NCI-H2029 treated with DMSO at 0.1 percent for 48 hours (cell line): ENCODE data around the gene ZNF587.
"Not testable (repeated sequence)": the region's sequence is repeated elsewhere in the genome, so short reads cannot be mapped to it uniquely, and the experiment has no call there.

Source experiments
- DNase-seq: peaks from one replicate; lab custom pipeline; 2025; lab: John Stamatoyannopoulos, UW

ZNF587 gene

DNA sequence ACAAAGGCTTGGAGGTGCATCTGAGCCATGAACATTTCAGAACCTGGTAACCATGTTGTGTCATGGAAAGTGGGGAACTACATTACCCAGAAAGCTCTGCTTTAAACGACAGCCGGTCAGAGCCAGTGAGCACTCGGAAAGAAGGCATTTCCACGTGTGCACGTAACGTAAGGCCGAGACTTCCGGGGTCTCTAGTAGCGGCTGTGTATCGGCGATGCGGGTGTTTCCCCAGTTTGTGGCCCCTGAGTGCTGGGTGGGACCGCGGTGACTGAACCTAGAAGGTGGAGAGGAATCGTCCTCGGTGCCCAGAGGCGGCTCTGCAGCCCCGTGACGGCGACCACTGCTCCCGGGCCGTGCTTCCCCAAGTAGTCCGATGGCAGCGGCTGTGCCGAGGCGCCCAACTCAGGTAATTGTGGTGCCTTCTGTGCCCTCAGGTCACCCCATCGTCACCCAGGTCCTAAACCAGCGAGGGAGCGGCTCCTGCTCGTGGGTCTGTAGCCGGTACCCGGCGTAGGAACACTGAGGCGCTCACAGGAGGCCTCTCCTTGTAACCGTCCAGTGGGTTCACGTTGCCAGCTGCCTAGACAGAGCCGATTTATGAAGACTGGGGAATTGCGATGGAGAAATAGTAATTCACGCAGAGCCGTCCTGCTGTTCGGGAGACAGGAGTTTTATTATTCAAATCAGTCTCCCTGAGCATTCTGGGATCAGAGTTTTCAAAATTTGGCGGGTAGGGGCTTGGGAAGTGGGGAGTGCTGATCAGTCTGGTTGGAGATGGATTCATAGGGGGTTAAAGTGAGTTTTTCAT lies at the start of gene ZNF587:
ZNF587 (plus strand) TSS at position 194 of the 808 bp plus-strand sequence; CDS start at position 374, 180 bp downstream.
- DNase-seq = peak; percentile 57

DNA sequence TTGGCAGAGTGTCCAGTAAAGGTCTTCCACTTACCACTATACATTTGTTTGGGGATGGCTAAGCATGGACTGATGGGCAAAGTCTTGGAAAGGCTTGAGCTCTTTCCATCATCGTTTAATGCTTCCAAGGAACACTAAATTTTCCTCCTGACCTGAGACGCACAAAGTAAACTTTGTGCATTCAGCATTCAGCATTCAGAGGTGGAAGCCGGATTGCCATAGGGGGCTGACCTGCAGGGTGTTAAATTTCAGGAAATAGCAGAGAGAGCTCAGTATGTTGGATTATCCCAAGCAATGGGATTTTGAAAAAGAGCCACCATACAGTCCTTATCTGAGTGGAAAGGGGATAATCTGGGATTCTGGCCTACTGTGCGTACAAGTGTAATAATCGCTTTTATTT lies 49.0 kb upstream of the ZNF587 start:
- no peak for DNase-seq

DNA sequence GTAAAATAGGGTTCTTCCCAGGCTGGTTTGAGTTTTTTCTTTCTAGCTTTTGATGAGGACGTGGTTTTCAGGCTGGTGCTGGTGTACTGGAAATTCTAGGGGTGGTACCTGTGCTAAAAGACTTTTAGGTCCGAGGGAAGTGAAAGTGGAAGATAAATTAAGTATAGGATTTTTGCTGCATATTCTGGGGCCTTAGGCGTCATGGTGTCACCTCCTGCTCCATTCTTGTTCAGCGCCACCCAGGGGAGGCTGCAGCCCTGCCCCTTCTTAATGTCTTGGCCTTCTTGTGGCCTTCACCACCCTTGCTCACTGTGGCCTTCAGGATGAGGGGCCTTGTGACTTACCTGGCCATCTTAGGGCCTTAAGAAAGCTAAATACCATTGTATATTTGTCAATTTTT lies 47.4 kb upstream of the ZNF587 start:
- no peak for DNase-seq

DNA sequence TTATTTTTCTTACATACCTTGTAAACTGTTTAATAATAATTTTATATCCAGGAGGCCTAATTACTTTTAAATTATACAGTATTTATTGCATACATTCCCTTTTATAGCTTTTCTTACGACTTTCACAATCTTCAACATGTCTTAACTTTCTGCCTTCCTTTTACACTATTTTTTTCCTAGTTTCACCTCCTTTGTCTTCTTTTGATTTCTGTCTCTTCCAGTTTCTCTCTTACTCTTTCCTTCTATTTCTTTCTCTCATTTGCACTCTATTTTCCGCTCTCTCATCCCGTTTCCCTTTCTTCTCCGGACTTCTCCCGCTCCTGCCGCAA lies 46.4 kb upstream of the ZNF587 start:
- peak; percentile 20 for DNase-seq

DNA sequence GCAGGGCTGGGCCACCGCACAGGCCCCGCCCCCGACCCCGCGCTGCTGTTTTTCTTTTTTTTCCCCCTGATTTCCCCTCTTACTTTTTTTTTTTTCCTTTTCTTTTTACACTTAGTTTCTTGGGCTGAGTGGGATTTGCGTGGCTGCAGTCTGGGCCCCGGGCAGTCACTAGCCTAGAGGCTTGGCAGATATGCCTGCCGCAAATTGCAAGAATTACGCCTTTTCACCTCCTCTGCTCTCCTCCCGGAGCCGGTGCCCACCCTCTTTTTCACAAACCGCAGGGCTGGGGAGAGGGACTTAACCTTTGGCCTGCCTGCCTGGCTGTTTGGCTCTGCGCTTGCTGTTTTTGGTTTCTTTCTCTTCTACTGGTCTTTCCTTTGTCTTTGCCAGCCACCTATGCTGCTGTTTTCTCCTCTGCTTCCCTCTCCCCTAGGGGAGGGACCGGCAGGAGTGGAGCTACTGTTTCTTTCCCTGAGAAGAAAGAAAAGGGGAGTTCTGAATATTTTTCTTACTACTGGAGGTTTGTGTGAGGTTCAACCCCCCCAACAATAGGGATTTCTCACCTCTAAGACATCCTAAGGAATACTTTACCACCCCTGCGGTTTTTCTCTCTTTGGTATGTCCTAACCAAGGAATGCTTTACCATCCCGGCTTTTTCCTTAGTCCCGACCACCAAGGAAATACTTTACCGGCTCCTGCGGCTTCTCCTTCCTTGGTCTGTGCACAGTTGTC lies 45.9 kb upstream of the ZNF587 start:
- peak; percentile 76 for DNase-seq

DNA sequence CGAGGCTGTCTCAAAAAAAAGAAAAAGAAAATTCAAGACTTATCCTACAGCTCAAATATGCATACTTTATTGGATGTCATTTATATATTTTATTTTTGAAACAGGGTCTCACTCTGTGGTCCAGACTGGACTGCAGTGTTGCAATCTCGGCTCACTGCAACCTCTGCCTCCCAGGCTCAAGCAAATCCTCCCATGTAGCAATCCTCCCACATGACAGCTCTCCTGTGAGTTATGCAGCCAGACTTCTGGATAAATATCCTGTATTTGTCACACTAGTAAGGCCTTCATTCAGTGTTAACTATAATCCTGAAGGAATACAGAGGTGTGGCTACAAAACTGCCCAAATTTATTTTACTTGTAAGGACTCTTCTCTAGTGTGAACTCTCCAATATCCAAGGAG lies 42.1 kb upstream of the ZNF587 start:
- no peak for DNase-seq

DNA sequence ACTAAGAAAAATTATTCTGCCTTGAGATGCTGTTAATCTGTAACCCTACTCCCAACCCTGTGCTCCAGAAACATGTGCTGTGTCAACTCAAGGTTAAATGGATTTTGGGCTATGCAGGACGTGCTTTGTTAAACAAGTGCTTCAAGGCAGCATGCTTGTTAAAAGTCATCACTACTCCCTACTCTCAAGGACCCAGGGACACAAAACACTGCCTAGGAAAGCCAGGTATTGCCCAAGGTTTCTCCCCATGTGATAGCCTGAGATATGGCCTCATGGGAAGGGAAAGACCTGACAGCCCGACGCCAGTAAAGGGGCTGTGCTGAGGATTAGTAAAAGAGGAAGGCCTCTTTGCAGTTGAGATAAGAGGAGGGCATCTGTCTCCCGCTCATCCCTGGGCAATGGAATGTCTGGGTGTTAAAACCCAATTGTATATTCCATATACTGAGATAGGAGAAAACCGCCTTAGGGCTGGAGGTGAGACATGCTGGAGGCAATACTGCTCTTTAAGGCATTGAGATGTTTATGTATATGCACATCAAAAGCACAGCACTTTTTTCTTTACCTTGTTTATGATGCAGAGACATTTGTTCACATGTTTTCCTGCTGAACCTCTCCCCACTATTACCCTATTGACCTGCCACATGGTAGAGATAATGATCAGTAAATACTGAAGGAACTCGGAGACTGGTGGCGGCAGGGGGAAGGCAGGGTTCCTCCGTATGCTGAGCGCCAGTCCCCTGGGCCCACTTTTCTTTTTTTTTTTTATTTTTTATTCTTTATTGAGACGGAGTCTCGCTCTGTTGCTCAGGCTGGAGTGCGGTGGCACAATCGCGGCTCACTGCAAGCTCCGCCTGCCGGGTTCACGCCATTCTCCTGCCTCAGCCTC lies 39.0 kb upstream of the ZNF587 start:
- DNase-seq = not testable (repeated sequence)

DNA sequence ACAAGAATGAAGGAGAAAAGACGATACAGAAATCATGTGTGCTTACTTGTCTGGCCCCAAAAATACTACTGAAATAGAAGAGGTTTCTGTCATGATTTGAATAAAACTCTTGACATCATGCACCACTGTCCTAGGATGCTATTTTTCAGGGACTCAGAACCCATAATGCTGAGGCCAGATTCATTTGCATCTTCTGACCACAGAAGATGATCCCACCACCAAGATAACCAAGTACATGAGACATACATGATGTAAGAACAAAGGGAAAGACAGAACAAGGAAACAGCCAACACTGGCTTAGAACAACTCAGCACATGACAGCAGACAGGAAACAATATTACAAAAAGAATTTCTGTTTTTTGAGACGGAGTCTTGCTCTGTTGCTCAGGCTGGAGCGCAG lies 37.4 kb upstream of the ZNF587 start:
- no peak for DNase-seq

DNA sequence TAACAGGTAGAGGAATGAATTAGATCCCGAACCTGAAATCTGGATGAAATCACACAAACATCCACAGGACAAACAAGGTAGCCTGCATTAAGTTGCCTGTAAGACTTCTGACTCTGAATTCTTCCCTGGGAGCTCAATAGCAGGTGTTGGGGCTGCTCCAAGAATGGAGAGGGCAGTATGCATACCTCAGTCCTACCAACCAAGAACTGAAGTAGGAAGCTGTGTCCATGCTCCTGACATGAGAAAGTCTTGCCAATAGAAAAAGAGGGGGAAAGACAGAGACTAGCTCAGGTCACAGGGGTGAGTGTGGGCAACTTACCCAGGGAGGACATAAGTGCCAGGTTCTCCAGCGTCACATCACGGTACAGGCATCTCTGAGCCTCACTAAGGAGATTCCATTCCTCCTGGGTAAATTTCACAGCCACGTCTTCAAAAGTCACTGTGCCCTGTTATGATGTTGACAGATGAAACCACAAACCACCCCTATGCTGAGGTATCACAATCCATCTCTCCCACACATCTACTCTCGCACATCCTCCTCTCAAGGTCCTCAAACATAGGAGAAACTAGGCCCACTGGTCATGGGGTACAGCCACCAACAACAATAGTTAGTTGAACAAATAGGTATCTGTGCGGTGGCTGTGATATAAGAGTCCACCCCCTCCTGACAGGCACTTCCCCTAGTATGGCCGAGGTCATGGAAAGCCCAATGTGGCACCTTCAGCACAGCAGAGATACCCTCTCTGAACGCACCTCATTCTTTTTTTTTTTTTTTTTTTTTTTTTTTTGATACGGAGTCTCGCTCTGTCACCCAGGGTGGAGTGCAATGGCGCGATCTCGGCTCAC lies 36.5 kb upstream of the ZNF587 start:
- not testable (repeated sequence) for DNase-seq

DNA sequence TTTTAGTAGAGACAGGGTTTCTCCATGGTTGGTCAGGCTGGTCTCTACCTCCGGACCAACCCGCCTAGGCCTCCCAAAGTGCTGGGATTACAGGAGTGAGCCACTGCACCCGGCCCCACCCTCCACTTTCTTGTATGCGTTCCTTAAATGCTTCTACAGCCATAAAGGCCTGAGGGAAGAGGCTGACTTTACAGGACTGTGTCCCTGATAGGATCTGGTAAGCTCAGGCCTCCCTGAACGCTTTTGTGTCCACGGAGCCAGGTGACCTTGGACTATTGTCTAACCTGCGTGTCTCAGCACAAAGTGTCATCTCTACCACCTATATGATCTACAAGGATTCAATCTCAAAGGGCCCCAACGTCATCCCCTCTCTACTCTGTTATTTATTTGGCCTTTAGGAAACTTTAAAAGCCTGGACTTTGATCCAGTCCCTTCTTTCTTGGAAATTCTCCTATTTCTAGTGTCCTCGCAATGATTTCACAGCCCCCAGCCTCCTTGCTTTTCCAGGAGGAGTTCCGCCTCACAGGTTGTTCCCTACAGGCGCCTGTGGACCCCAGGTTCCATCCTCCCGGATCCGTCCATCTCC lies 35.6 kb upstream of the ZNF587 start:
- DNase-seq = no peak

DNA sequence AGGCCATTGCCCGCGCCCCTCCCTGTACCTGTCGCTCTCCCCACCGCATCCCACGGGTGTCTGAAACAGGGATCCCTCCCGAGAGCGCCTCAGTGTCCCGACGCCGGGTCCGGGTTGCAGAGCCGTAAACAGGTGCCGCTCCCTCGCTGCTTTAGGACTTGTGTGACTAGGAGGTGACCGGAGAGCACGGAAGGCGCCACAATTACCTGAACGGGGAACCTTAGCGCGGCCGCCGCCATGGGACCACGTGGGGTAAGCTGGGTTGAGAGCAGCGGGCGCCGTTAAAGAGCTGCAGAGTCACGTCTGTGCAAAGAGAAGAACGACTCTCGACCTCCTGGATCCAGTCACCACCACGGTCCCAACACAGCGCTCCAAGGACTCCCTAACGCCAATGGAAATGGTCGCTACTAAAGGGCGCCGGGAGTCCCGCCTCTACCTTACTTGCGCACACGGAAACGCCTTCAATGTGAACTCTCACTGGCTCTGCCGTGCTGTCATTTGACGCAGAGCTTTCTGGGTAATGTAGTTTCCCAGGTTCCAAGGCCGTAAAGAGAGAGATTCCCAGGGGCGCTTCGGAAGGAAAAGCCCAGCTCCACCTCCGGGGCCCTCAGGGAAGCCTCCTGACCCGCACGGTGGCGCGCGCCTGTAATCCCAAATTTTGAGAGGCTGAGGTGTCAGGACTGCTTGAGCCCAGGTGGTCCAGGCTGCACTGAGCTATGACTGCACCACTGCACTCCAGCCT lies 35.0 kb upstream of the ZNF587 start, which contains the start of gene ZNF552:
ZNF552 (minus strand) TSS at position 409 of the 742 bp plus-strand sequence; CDS start at position 239, 170 bp downstream.
- peak; percentile 90 for DNase-seq

DNA sequence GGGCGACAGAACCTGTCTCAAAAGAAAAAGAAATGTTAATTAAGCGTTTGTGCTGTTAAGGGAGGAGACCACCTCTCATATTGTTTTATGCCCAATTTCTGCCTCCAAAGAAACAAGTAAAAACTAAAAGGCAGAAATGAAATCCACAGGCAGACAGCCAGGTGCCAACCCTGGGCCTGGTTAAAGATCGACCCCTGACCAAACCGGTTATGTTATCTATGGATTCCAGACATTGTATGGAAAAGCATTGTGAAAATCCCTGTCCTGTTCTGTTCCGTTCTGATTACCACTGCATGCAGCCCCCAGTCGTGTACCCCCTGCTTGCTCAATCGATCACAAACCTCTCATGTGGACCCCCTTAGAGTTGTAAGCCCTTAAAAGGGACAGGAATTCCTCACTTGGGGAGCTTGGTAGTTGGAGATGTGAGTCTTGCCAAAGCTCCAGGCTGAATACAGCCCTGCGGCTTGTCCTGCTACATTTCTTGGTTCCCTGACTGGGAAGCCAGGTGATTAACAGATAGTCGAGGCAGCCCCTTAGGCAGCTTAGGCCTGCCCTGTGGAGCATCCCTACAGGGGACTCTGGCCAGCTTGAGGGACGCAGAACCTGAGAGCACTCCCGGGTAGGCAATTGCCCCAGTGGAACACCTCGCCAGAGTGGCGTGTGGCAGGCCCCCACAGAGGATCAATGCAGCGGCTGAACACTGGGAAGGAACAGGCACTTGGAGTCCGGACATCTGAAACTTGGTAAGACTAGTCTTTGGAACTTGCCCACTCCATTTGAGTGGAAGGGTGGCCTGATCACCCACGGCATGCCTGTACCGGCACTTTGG lies 34.2 kb upstream of the ZNF587 start:
- no peak for DNase-seq

DNA sequence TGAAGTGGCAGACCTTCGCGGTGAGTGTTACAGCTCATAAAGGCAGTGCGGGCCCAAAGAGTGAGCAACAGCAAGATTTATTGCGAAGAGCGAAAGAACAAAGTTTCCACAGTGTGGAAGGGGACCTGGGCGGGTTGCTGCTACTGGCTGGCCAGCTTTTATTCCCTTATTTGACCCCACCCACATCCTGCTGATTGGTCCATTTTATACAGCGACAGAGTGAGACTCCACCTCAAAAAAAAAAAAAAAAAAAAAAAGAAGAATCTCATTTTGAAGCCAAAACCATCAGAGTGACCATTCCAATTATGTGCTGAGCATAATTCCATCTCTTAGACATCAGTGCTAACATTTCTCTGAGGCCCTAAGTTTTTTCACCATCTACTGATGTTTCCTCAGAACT lies 33.0 kb upstream of the ZNF587 start:
- DNase-seq = no peak

DNA sequence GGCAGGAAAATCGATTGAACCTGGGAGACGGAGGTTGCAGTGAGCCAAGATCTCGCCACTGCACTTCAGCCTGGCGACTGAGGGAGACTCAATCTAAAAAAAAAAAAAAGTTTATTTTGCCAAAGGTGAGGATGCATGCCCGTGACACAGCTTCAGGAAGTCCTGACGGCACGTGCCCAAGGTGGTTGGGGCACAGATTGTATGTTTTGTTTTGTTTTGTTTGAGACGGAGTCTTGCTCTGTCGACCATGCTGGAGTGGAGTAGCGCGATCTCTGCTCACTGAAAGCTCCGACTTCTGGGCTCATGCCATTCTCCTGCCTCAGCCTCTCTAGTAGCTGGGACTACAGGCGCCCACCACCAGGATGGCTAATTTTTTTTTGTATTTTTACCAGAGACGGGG lies 31.7 kb upstream of the ZNF587 start:
- no peak for DNase-seq

DNA sequence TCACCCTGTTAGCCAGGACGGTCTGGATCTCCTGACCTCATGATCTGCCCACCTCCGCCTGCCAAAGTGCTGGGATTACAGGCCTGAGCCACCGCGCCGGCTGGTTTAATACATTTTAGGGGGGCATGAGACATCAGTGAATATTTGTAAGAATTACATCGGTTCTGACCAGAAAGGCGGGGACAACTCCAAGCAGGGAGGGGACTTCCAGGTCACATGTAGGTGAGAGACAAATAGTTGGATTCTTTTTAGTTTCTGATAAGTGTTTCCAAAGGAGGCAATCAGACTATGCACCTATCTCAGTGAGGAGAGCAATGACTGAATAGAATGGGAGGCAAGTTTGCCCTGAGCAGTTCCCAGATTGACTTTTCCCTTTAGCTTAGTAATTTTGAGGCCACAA lies 31.3 kb upstream of the ZNF587 start:
- DNase-seq = no peak

DNA sequence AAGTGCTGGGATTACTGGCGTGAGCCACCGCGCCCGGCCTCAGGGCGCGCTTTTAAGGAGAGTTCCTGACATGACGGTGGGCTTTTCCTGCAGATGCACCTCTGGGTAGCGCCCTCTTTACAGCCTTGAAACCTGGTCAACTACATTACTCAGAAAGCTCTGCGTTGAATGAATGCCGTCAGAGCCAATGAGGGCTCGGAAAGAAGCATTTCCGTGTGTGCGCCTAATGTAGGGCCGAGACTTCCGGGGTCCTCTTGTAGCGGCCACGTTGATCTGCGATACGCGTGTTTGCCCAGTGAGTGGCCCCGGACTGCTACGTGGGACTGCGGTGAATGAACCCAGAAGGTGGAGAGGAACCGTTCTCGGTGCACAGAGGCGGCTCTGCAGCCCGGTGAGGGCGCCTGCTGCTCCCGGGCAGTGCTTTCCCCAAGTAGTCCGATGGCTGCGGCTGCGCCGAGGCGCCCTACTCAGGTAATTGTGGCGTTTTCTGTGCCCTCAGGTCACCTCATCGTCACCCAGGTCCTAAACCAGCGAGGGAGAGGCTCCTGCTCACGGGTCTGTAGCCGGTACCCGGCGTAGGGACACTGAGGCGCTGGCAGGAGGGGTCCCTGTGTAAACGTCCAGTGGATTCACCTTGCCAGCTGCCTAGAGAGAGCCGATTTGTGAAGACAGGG lies 30.0 kb upstream of the ZNF587 start:
- DNase-seq = peak; percentile 78

DNA sequence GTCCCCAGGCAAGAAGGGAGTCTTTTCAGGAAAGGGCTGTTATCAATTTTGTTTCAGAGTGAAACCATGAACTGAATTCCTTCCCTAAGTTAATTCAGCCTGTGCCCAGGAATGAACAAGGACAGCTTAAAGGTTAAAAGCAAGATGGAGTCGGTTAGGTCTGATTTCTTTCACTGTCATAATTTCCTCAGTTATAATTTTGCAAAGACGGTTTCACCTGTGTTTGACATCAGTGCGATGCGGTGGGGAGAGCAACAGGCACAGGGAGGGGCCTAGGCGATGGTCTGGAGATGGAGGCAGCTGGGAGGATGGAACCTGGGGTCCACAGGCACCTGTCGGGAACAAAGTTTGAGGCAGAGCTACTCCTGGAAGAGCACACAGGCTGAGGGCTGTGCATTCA lies 29.1 kb upstream of the ZNF587 start:
- no peak for DNase-seq

DNA sequence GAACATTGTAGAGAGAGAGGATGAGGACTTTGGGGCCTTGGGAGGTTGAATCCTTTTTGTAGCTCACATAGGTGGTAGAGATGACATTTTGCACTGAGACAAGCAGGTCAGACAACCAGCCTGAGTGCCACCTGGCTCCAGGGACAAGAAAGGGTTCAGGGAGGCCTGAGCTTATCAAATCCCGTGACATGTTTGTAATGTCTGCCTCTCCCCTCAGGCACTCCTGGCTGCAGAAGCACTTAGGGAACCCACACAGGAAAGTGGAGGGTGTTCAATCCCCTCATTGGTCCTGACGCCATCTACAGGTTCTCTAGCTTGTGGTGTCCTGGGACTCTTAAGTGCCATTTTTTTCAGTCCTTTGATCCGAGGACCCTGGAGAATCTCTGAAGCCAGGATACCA lies 28.6 kb upstream of the ZNF587 start:
- not testable (repeated sequence) for DNase-seq

DNA sequence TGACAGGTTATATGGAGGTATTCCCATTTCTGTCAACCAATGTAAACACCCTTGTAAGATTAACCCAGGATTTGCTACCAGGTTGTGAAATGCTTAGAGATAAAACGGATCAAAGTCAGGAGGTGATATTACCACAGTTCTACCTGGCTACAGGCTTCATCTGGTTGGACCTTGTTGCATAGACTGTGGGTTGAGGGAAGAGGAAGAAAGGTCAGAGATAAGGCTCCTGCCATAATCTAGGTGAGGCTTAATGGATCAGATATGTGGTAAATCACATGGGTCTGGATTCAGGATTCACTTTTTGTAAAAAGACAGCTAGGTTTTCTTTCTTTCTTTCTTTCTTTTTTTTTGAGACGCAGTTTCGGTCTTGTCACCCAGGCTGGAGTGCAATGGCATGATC lies 28.2 kb upstream of the ZNF587 start:
- DNase-seq = not testable (repeated sequence)
